ENCODE data around the gene ACBD4.

DNA sequence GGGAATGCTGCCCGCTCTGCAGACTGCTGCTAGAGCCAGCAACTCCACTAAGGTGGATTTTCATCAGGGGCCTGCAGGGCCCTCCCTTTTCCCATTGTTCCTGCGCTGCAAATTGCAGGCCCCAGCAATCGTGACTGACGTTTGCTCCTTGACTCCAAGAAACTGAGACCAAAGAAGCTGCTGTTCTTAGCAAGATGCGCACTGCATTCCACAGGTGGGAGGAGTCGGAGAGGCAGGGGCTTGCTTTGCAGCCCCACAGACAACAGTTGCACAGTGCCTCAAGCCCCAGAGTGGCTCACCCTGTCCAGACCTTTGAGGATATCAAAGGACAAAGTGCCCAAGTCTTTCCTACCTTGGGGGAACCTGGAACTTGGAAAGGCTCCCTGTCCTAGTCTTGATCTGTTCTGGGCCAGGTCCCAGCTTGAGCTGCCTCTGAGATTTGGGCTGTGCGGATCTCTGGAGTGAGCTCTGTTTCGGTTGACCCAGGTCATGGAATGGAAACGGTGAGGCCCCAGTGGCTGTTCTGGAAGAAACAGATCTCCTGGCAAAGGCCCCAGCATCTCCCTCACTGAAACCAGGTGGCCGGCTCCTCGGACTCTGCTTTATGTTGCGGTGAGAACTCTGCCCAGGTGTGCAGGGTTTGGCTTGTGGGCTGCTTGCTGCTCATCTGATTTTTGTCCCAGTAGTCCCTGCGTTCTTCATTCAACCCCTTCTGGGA, 28.0 kb upstream of the ACBD4 start:
- no peak for TF ChIP-seq CTCF (IDR thresholded peaks at IDR 0.05)
- TF ChIP-seq EP300 (IDR thresholded peaks at IDR 0.05) = no peak
- TF ChIP-seq POLR2A (IDR thresholded peaks at IDR 0.05) = no peak

Data from tibial nerve (tissue), 4 donors.